ENCODE measurements around the gene TIFAB. TPM values are rescaled to one million over a fixed set of nuclear protein-coding genes. Genes with fewer than 3 reads are reported as not detected.
A peak's percentile ranks its signal among the peaks of the same experiment; 100 is the strongest.

The TIFAB gene
- polyA plus RNA-seq, 1 donor from 2014 or later: not detected

DNA sequence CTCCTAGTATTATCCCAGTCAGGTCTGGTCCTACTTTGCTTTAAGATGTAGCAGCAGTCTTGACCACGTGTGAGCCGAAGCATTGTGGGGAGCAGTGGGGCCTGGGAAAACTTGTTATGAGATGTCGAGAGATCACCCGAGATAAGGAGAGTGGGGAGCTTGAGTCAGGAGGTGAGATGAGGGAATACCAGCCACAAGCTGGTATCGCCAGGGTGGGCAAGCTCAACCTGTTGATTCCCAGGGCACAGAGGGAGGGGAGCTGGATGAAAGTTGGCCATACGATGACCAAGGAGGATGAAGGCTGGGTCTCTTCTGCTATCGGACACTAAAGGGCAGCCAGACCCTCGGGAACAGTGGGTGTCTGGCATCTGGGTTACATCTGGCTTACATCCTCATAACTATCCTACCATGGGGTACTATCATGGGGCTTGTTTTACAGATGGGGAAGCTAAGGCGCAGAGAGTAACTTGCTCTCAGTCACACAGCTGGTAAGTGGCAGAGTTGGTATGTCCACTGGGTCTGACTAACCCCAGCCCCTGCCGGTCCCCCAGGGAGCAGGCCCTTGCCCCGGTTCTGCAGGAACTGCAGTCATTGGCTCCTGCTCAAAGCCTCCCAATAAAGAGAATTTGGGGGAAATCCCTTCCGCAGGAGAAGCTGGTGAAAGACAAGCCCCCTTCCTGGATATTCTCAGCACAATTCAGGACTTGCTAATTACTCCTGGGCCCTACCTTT lies 13.4 kb upstream of the TIFAB start:
- Histone ChIP-seq H3K9me2 (ENCODE audit: insufficient read depth, low read length) (no peaks in the 10 kb centered on the region), H3K4me3 (ENCODE audit: low read length) (no peak overlapping the region), H3K36me3 (ENCODE audit: insufficient read depth, low read length) (no peaks in the 10 kb centered on the region), H3K4me2 (ENCODE audit: low read length) (no peak overlapping the region), H3F3A (ENCODE audit: insufficient read depth, low read length, poor library complexity, severe bottlenecking) (no peaks in the 10 kb centered on the region), H3K27me3 (ENCODE audit: insufficient read depth, low read depth, low read length) (peaks cover 59% of the 10 kb centered on the region), H3K9me3 (ENCODE audit: low read length) (no peaks in the 10 kb centered on the region), H3K27ac (ENCODE audit: low read length) (no peak overlapping the region), H4K20me1 (ENCODE audit: insufficient read depth) (no peaks in the 10 kb centered on the region), H2AFZ (ENCODE audit: low read depth, low read length) (no peak overlapping the region), H3K79me2 (replicated peaks; ENCODE audit: insufficient read depth, low read length) (no peaks in the 10 kb centered on the region), H3K9ac (ENCODE audit: low read length) (no peak overlapping the region)
- TF ChIP-seq TAF1 (IDR thresholded peaks at IDR 0.05; ENCODE audit: low read depth) (no peak), POLR2AphosphoS5 (IDR thresholded peaks at IDR 0.05) (no peak), MXI1 (conservative IDR thresholded peaks at IDR 0.05; ENCODE audit: poor library complexity, severe bottlenecking) (no peak), EP300 (conservative IDR thresholded peaks at IDR 0.05; ENCODE audit: poor library complexity, severe bottlenecking) (no peak)
- TF ChIP-seq, protein P1, sequence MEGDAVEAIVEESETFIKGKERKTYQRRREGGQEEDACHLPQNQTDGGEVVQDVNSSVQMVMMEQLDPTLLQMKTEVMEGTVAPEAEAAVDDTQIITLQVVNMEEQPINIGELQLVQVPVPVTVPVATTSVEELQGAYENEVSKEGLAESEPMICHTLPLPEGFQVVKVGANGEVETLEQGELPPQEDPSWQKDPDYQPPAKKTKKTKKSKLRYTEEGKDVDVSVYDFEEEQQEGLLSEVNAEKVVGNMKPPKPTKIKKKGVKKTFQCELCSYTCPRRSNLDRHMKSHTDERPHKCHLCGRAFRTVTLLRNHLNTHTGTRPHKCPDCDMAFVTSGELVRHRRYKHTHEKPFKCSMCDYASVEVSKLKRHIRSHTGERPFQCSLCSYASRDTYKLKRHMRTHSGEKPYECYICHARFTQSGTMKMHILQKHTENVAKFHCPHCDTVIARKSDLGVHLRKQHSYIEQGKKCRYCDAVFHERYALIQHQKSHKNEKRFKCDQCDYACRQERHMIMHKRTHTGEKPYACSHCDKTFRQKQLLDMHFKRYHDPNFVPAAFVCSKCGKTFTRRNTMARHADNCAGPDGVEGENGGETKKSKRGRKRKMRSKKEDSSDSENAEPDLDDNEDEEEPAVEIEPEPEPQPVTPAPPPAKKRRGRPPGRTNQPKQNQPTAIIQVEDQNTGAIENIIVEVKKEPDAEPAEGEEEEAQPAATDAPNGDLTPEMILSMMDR (IDR thresholded peaks at IDR 0.05; ENCODE audit: poor library complexity, severe bottlenecking): no peak

DNA sequence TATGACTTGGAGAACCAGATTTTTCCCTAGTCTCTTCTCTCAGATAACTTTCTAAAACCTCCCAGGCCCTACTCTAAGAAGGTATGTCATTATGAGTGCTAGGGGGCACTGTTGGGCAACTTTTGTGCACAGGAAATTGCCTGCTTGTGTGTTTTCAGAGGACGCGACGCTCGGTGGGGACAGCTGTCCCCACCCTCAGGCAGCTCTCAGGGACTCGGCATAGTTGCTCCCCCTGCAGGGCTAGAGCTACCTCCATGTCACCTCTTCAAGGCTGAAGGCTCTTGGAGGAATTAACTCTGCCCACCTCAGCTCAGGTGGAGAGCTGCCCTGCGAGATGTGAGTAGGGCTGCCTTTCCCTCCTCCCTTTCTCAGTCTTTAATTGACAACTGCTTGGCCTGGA lies 10.2 kb upstream of the TIFAB start:
- Histone ChIP-seq H4K20me1 (ENCODE audit: insufficient read depth) (no peaks in the 10 kb centered on the region), H3K9me2 (ENCODE audit: insufficient read depth, low read length) (no peaks in the 10 kb centered on the region), H3K27ac (ENCODE audit: low read length) (no peak overlapping the region), H3F3A (ENCODE audit: insufficient read depth, low read length, poor library complexity, severe bottlenecking) (no peaks in the 10 kb centered on the region), H3K36me3 (ENCODE audit: insufficient read depth, low read length) (no peaks in the 10 kb centered on the region), H3K9me3 (ENCODE audit: low read length) (no peaks in the 10 kb centered on the region), H3K9ac (ENCODE audit: low read length) (no peak overlapping the region), H2AFZ (ENCODE audit: low read depth, low read length) (no peak overlapping the region), H3K27me3 (ENCODE audit: insufficient read depth, low read depth, low read length) (peaks cover 42% of the 10 kb centered on the region), H3K4me3 (ENCODE audit: low read length) (no peak overlapping the region), H3K79me2 (replicated peaks; ENCODE audit: insufficient read depth, low read length) (no peaks in the 10 kb centered on the region), H3K4me2 (ENCODE audit: low read length) (no peak overlapping the region)
- TF ChIP-seq, protein P2, sequence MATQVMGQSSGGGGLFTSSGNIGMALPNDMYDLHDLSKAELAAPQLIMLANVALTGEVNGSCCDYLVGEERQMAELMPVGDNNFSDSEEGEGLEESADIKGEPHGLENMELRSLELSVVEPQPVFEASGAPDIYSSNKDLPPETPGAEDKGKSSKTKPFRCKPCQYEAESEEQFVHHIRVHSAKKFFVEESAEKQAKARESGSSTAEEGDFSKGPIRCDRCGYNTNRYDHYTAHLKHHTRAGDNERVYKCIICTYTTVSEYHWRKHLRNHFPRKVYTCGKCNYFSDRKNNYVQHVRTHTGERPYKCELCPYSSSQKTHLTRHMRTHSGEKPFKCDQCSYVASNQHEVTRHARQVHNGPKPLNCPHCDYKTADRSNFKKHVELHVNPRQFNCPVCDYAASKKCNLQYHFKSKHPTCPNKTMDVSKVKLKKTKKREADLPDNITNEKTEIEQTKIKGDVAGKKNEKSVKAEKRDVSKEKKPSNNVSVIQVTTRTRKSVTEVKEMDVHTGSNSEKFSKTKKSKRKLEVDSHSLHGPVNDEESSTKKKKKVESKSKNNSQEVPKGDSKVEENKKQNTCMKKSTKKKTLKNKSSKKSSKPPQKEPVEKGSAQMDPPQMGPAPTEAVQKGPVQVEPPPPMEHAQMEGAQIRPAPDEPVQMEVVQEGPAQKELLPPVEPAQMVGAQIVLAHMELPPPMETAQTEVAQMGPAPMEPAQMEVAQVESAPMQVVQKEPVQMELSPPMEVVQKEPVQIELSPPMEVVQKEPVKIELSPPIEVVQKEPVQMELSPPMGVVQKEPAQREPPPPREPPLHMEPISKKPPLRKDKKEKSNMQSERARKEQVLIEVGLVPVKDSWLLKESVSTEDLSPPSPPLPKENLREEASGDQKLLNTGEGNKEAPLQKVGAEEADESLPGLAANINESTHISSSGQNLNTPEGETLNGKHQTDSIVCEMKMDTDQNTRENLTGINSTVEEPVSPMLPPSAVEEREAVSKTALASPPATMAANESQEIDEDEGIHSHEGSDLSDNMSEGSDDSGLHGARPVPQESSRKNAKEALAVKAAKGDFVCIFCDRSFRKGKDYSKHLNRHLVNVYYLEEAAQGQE (IDR thresholded peaks at IDR 0.05; ENCODE audit: borderline replicate concordance): no peak
- TF ChIP-seq RAD21 (conservative IDR thresholded peaks at IDR 0.05) (peak; percentile 29), EP300 (conservative IDR thresholded peaks at IDR 0.05; ENCODE audit: poor library complexity, severe bottlenecking) (no peak), SMC3 (conservative IDR thresholded peaks at IDR 0.05; ENCODE audit: poor library complexity) (peak; percentile 17), POLR2AphosphoS5 (IDR thresholded peaks at IDR 0.05) (no peak), EZH2 (IDR thresholded peaks at IDR 0.05; ENCODE audit: borderline replicate concordance, insufficient read depth, low read length, poor library complexity, severe bottlenecking) (no peak)
- TF ChIP-seq, protein P1 (IDR thresholded peaks at IDR 0.05; ENCODE audit: poor library complexity, severe bottlenecking): peak; percentile 39

All from neural cell (in vitro differentiated cells).